ENCODE measurements around the gene NAA80. TPM values are rescaled to one million over a fixed set of nuclear protein-coding genes. Genes with fewer than 3 reads are reported as not detected.

The NAA80 gene
- total and polyA plus RNA-seq, 2 of the 8 experiments (the other 6 are each of a cell fraction or from before 2014, with no cell fraction given), result 11.3 to 16.7 TPM

DNA sequence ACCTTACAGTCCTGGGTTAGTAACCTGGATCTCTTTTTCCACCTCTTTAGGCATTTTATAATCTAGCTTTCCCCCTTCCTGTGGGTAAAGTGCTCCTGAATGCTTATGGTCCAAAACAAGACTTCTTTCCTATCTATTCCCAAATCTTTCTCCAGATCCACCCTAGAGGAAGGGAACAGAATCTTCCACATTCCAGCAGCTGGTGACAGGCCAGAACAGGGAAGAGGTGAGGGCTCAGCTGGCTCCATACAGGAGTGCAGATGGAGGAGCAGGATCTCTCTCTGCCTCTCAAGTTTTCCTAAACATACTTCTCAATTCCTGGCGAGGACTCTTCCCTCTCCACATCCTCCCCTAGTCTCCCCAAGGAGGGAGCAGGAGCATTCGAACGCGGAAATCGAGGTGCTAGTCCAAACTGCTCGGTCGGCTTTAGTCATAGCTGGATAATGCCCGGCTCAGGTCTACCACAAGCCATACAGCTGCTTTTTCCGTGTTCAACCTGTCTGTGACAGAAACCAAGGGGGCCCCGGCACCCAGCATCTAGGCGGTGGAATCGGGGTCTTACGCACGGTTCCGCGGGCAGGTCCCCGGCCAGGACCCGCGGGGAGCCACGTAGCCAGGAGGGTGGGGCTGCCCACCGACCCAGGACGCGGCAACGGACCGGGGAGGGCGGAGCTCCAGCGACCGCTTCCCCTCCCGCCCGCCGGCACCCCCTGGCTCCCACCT, 37.4 kb upstream of the NAA80 start:
- Histone ChIP-seq H3K9me3 (ENCODE audit: insufficient read depth in 2 of 2, low read depth in 1 of 2, low read length in 1 of 2) (no peaks in the 10 kb centered on the region), H3K23ac (ENCODE audit: insufficient read length) (no peak overlapping the region), H3K4me3 (ENCODE audit: extremely low read depth in 1 of 4, insufficient read depth in 2 of 4, low read depth in 3 of 4, low read length in 4 of 4) (peak overlapping the region; percentile 72 to 96 (median 88)), H2AFZ (ENCODE audit: low read length) (0 out of 2 replicates have a peak overlapping the region, but pooled peaks have one; percentile 2), H3K18ac (ENCODE audit: extremely low read depth, low read length) (peak overlapping the region; percentile 61; the same call in 1 of the 2 replicates), H3K9ac (replicated peaks in 1 of 4; ENCODE audit: extremely low read depth in 1 of 4, low read depth in 3 of 4, low read length in 3 of 4) (peak overlapping the region; percentile 77 to 88 (median 84)), H3K36me3 (ENCODE audit: control insufficient read depth in 2 of 4, insufficient read depth in 4 of 4, low read length in 3 of 4) (peaks cover 2 to 5% (median 4%) of the 10 kb centered on the region in 4 experiments; a peak in 4 of 8 replicates), H3K4me2 (ENCODE audit: insufficient read depth in 1 of 2, low read depth in 2 of 2, low read length in 2 of 2) (peak overlapping the region; percentile 95 to 98), H2BK5ac (ENCODE audit: low read depth, low read length) (peak overlapping the region; percentile 86; the same call in 1 of the 2 replicates), H4K5ac (ENCODE audit: insufficient read length, low read depth, low read length) (peak overlapping the region; percentile 89), H3K23me2 (ENCODE audit: low read depth, low read length) (peaks cover 18% of the 10 kb centered on the region), H4K91ac (replicated peaks; ENCODE audit: insufficient read length, low read length) (peak overlapping the region; percentile 93), H3K79me2 (ENCODE audit: control insufficient read depth in 1 of 2, insufficient read depth in 2 of 2, low read length in 2 of 2) (peaks cover 0 to 28% of the 10 kb centered on the region in 2 experiments; a peak in 2 of 4 replicates), H3K4me1 (replicated peaks in 1 of 4; ENCODE audit: control insufficient read depth in 3 of 4, insufficient read depth in 4 of 4, low read length in 3 of 4) (peaks cover 0 to 15% (median 14%) of the 10 kb centered on the region in 4 experiments; a peak in 5 of 7 replicates), H2BK12ac (ENCODE audit: low read depth, low read length) (peak overlapping the region; percentile 11; the same call in 1 of the 2 replicates), H2AK5ac (ENCODE audit: low read depth, low read length) (no peak overlapping the region), H4K8ac (ENCODE audit: extremely low read depth, insufficient read depth, low read length) (peak overlapping the region; percentile 59; the same call in 1 of the 2 replicates), H2BK20ac (ENCODE audit: low read length) (no peak overlapping the region), H3K79me1 (ENCODE audit: low read depth, low read length) (peaks cover 6% of the 10 kb centered on the region; the same call in 1 of the 2 replicates), H2BK120ac (replicated peaks; ENCODE audit: low read depth, low read length) (no peak overlapping the region), H3K27ac (ENCODE audit: low read depth, low read length) (peak overlapping the region; percentile 72; the same call in 1 of the 2 replicates), H3K27me3 (replicated peaks in 1 of 4; ENCODE audit: control insufficient read depth in 3 of 4, extremely low read depth in 1 of 4, insufficient read depth in 3 of 4, low read length in 3 of 4) (peaks cover 18 to 37% (median 32%) of the 10 kb centered on the region in 4 experiments), H3K56ac (replicated peaks; ENCODE audit: insufficient read length, low read depth, low read length) (peak overlapping the region; percentile 79), H3K4ac (replicated peaks; ENCODE audit: insufficient read length, low read depth, low read length) (no peak overlapping the region), H3K14ac (ENCODE audit: insufficient read length) (no peak overlapping the region), H4K20me1 (replicated peaks in 1 of 2; ENCODE audit: control insufficient read depth in 1 of 2, insufficient read depth in 2 of 2, low read length in 2 of 2) (peaks cover 4 to 10% of the 10 kb centered on the region in 2 experiments), H2BK15ac (ENCODE audit: low read length) (no peak overlapping the region)
- WGBS, 2 experiments (ENCODE audit: extremely low coverage in 1 of 2, insufficient coverage in 1 of 2, insufficient read length in 1 of 2, insufficient replicate concordance in 2 of 2, low coverage in 1 of 2, low lambda C conversion rate in 2 of 2, missing lambda C conversion rate in 1 of 2), result 2% methylated on average over 18 of the region's 31 CpGs; no CpG with 5 or more reads in 1 of the 2 experiments
- no peak for DNase-seq (ENCODE audit: low read depth in 1 of 2, low spot score in 2 of 2)
- ChIA-PET POLR2A (ENCODE audit: partially characterized antibody) (interaction anchor here (0.6 to 4.4 kb wide), 21 partner anchors 8 to 233 kb away, joined by 3 to 40 read pairs (median 5); partner anchors contain the start of genes CYB561D2, HEMK1, HYAL2 and HYAL3), CTCF (ENCODE audit: partially characterized antibody) (interaction anchor here (0.7 to 7.7 kb wide), 18 partner anchors 8 to 1053 kb away, joined by 3 to 60 read pairs (median 4); partner anchors contain the start of genes CISH, HYAL1, HYAL2 and HYAL3)
- FAIRE-seq, result no peak
- TF ChIP-seq EGR1 (IDR thresholded peaks at IDR 0.05; ENCODE audit: borderline replicate concordance, low read depth, low read length) (no peak), SIX5 (IDR thresholded peaks at IDR 0.05; ENCODE audit: low read depth, low read length) (no peak), HDAC2 (IDR thresholded peaks at IDR 0.05; ENCODE audit: borderline replicate concordance in 1 of 2, low read depth in 2 of 2, low read length in 2 of 2) (no peak; a peak in 1 of 4 replicates), TCF12 (IDR thresholded peaks at IDR 0.05; ENCODE audit: low read depth, low read length) (no peak), TBP (IDR thresholded peaks at IDR 0.05; ENCODE audit: low read depth, low read length) (no peak), GABPA (IDR thresholded peaks at IDR 0.05; ENCODE audit: borderline replicate concordance, insufficient read depth, low read length) (no peak), CREB1 (IDR thresholded peaks at IDR 0.05) (no peak), MAFK (IDR thresholded peaks at IDR 0.05; ENCODE audit: low read depth, low read length) (no peak), SAP30 (IDR thresholded peaks at IDR 0.05; ENCODE audit: insufficient read depth, insufficient replicate concordance, low read length) (peak; percentile 86), SP2 (IDR thresholded peaks at IDR 0.05; ENCODE audit: low read length) (no peak), TEAD4 (IDR thresholded peaks at IDR 0.05; ENCODE audit: low read depth, low read length) (peak; percentile 76), SRF (IDR thresholded peaks at IDR 0.05; ENCODE audit: low read depth, low read length) (no peak)

Measured in H1 (cell line).